Liver (tissue), 9 donors: ENCODE measurements around the gene KRT4. TPM values are rescaled to one million over a fixed set of nuclear protein-coding genes. Genes with fewer than 3 reads are reported as not detected.

ENCODE experiments used
- DNase-seq: peaks from one replicate; pipeline ENCODE4 v3.0.0-alpha.2; 2017; ENCODE audit warnings: low spot score
- H3K27ac ChIP-seq, 2 donors: one replicate each; pipeline ENCODE4 v1.7.0; 2013; ENCODE audit warnings: inconsistent platforms in 2 of 2, low read length in 2 of 2, control low read depth in 1 of 2, low read depth in 1 of 2, mild to moderate bottlenecking in 1 of 2
- H3K27me3 ChIP-seq, 4 donors: one replicate each; pipeline versions ENCODE4 v1.6.1 to v1.7.0; 2013; ENCODE audit warnings: low read length in 3 of 4, inconsistent platforms in 1 of 4, mild to moderate bottlenecking in 1 of 4, moderate library complexity in 1 of 4; ENCODE audit not compliant: control insufficient read depth in 4 of 4, insufficient read depth in 4 of 4
- H3K36me3 ChIP-seq, 4 donors: one replicate each; pipeline versions ENCODE4 v1.6.1 to v1.7.0; 2013; ENCODE audit warnings: low read length in 3 of 4, mild to moderate bottlenecking in 3 of 4, low read depth in 1 of 4, moderate library complexity in 1 of 4; ENCODE audit not compliant: control insufficient read depth in 4 of 4, insufficient read depth in 3 of 4
- H3K4me1 ChIP-seq, 4 donors: one replicate each; pipeline versions ENCODE4 v1.6.1 to v1.7.0; 2013; ENCODE audit warnings: low read length in 3 of 4, mild to moderate bottlenecking in 3 of 4, moderate library complexity in 1 of 4; ENCODE audit not compliant: control insufficient read depth in 4 of 4, insufficient read depth in 4 of 4
- H3K4me3 ChIP-seq, 3 donors: one replicate each; pipeline versions ENCODE4 v1.6.1 to v1.7.0; 2013; ENCODE audit warnings: low read length in 3 of 3, control low read depth in 1 of 3, low read depth in 1 of 3, mild to moderate bottlenecking in 1 of 3
- H3K9ac ChIP-seq, 2 donors: one replicate each; pipeline ENCODE4 v1.7.0; 2013; ENCODE audit warnings: low read length in 2 of 2, mild to moderate bottlenecking in 2 of 2, moderate library complexity in 2 of 2, control low read depth in 1 of 2, low read depth in 1 of 2
- H3K9me3 ChIP-seq, 4 donors: one replicate each; pipeline versions ENCODE4 v1.6.1 to v1.7.0; 2013; ENCODE audit warnings: low read length in 3 of 4; ENCODE audit not compliant: control insufficient read depth in 4 of 4
- FOXA1 ChIP-seq: IDR thresholded peaks from 2 replicates; pipeline ENCODE4 v1.6.1; 2016; ENCODE audit warnings: antibody characterized with exemption
- FOXA2 ChIP-seq: IDR thresholded peaks from 2 replicates; pipeline ENCODE4 v1.6.1; 2016; ENCODE audit warnings: antibody characterized with exemption
- GABPA ChIP-seq, 2 donors: IDR thresholded peaks in 1 of 2; conservative IDR thresholded peaks in 1 of 2; 2 replicates each; pipeline ENCODE4 v1.6.1; 2016; ENCODE audit warnings: antibody characterized with exemption in 2 of 2, mild to moderate bottlenecking in 1 of 2, moderate library complexity in 1 of 2
- HNF4G ChIP-seq: IDR thresholded peaks from 2 replicates; pipeline ENCODE4 v1.6.1; 2016; ENCODE audit warnings: antibody characterized with exemption
- JUND ChIP-seq, 2 donors: IDR thresholded peaks; 2 replicates each; pipeline ENCODE4 v1.6.1; 2016; ENCODE audit warnings: antibody characterized with exemption in 2 of 2
- NR2F2 ChIP-seq: IDR thresholded peaks from 2 replicates; pipeline ENCODE4 v1.6.1; 2016; ENCODE audit warnings: antibody characterized with exemption
- RAD21 ChIP-seq, 2 donors: IDR thresholded peaks; 2 replicates each; pipeline ENCODE4 v1.6.1; 2016; ENCODE audit warnings: antibody characterized with exemption in 2 of 2, mild to moderate bottlenecking in 2 of 2
- RXRA ChIP-seq, 2 donors: IDR thresholded peaks; 2 replicates each; pipeline ENCODE4 v1.6.1; 2017 to 2018; ENCODE audit warnings: antibody characterized with exemption in 2 of 2, mild to moderate bottlenecking in 1 of 2
- TAF1 ChIP-seq: conservative IDR thresholded peaks from 2 replicates; pipeline ENCODE4 v1.6.1; 2016; ENCODE audit warnings: antibody characterized with exemption, mild to moderate bottlenecking
- WGBS: extraction: QIAGEN DNeasy Blood & Tissue Kit; methylation state at CpG from one replicate; pipeline ENCODE4 v1.1.7; 2013; 5-methylcytosine and 5-hydroxymethylcytosine counted together
- polyA plus RNA-seq, 2 donors: library from polyadenylated mRNA; stranded (reverse) in 1 of 2; unstranded in 1 of 2; fragments of 200-250 nt in 1 of 2; fragments of >200 nt in 1 of 2; fragmentation: Nextera tagmentation in 1 of 2; extraction: Ambion mirVana in 1 of 2; gene quantifications; one replicate each; pipeline versions ENCODE4 v1.2.1 to v1.2.3, GENCODE V29; 2013 to 2015
- total RNA-seq, 2 donors: library from RNA; depleted of rRNA; stranded (reverse); fragments of >200 nt; gene quantifications; one replicate each; pipeline ENCODE4 v1.2.3, GENCODE V29; 2014
- TF ChIP-seq, protein P1 (sequence below): IDR thresholded peaks from 2 replicates; pipeline ENCODE4 v1.6.1; 2016; ENCODE audit warnings: antibody characterized with exemption, mild to moderate bottlenecking
- TF ChIP-seq, protein P2 (sequence below): fragments of 150-350 bp; IDR thresholded peaks from 2 replicates; pipeline ENCODE4 v1.5.1; 2017; ENCODE audit warnings: improper control_type of control experiment, low read depth, low read length; ENCODE audit not compliant: missing input control
- TF ChIP-seq, protein P3 (sequence below): IDR thresholded peaks from 2 replicates; pipeline ENCODE4 v1.6.1; 2016; ENCODE audit warnings: antibody characterized with exemption
- donor health status: healthy.
- donor health status: healthy.
- donor health status: healthy.
- donor health status: healthy.
- donor health status: healthy.

Gene KRT4
- total and polyA plus RNA-seq, 4 donors: 0.05 to 0.23 TPM; not detected in 2

- 92% methylated on average over 11 of the region's 11 CpGs for WGBS
- no peak for DNase-seq
- Histone ChIP-seq H3K27me3 (no peaks in the 10 kb centered on the region), H3K4me1 (no peaks in the 10 kb centered on the region), H3K9ac (no peak overlapping the region), H3K9me3 (no peaks in the 10 kb centered on the region), H3K4me3 (no peak overlapping the region), H3K27ac (no peak overlapping the region), H3K36me3 (no peaks in the 10 kb centered on the region)
- TF ChIP-seq, protein P1, sequence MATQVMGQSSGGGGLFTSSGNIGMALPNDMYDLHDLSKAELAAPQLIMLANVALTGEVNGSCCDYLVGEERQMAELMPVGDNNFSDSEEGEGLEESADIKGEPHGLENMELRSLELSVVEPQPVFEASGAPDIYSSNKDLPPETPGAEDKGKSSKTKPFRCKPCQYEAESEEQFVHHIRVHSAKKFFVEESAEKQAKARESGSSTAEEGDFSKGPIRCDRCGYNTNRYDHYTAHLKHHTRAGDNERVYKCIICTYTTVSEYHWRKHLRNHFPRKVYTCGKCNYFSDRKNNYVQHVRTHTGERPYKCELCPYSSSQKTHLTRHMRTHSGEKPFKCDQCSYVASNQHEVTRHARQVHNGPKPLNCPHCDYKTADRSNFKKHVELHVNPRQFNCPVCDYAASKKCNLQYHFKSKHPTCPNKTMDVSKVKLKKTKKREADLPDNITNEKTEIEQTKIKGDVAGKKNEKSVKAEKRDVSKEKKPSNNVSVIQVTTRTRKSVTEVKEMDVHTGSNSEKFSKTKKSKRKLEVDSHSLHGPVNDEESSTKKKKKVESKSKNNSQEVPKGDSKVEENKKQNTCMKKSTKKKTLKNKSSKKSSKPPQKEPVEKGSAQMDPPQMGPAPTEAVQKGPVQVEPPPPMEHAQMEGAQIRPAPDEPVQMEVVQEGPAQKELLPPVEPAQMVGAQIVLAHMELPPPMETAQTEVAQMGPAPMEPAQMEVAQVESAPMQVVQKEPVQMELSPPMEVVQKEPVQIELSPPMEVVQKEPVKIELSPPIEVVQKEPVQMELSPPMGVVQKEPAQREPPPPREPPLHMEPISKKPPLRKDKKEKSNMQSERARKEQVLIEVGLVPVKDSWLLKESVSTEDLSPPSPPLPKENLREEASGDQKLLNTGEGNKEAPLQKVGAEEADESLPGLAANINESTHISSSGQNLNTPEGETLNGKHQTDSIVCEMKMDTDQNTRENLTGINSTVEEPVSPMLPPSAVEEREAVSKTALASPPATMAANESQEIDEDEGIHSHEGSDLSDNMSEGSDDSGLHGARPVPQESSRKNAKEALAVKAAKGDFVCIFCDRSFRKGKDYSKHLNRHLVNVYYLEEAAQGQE: no peak
- no peak for TF ChIP-seq FOXA1
- TF ChIP-seq HNF4G: no peak
- TF ChIP-seq RXRA (IDR thresholded peaks at IDR 0.05): no peak
- TF ChIP-seq TAF1: no peak
- TF ChIP-seq FOXA2: no peak
- TF ChIP-seq NR2F2: no peak
- no peak for TF ChIP-seq GABPA (IDR thresholded peaks at IDR 0.05 in 1 of 2, conservative IDR thresholded peaks at IDR 0.05 in 1 of 2)
- no peak for TF ChIP-seq RAD21 (IDR thresholded peaks at IDR 0.05)
- TF ChIP-seq, protein P2, sequence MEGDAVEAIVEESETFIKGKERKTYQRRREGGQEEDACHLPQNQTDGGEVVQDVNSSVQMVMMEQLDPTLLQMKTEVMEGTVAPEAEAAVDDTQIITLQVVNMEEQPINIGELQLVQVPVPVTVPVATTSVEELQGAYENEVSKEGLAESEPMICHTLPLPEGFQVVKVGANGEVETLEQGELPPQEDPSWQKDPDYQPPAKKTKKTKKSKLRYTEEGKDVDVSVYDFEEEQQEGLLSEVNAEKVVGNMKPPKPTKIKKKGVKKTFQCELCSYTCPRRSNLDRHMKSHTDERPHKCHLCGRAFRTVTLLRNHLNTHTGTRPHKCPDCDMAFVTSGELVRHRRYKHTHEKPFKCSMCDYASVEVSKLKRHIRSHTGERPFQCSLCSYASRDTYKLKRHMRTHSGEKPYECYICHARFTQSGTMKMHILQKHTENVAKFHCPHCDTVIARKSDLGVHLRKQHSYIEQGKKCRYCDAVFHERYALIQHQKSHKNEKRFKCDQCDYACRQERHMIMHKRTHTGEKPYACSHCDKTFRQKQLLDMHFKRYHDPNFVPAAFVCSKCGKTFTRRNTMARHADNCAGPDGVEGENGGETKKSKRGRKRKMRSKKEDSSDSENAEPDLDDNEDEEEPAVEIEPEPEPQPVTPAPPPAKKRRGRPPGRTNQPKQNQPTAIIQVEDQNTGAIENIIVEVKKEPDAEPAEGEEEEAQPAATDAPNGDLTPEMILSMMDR: no peak
- TF ChIP-seq, protein P3, sequence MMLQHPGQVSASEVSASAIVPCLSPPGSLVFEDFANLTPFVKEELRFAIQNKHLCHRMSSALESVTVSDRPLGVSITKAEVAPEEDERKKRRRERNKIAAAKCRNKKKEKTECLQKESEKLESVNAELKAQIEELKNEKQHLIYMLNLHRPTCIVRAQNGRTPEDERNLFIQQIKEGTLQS: no peak
- no peak for TF ChIP-seq JUND (IDR thresholded peaks at IDR 0.05)
Observed at GRCh38 chr12:52844386-52844785, 30.5 kb upstream of the KRT4 start.

DNA sequence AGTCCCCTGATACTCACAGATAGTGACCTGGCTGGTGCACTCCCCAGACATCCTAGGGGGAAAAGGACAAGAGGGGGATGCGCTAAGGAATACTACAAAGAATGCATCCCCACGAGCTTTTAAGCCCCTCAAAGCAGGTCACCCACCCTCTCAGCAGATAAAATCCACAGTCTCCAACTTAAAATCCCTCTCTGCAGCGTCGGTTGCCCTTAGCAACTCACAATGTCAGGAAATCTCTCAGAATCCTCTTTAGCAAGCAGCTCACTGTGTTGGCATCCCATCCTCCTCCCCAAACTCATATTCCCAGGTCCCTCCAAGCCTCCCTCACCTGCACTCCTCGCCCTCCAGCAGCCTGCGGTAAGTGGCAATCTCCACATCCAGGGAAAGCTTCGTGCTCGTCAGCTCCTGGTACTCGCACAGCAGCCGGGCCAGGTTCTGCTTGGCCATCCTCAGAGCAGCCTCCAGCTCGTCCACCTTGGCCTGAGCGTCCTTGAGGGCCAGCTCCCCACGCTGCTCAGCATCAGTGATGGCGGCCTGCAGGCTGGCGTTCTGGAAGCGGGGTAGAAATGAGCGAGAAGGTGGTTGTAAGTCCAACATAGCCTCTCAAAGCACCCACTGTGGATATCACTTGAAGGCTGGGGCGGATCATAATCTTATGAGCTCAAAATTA is 25.7 kb upstream of the KRT4 start:
- 74% methylated on average over 18 of the region's 18 CpGs for WGBS
- no peaks in the 10 kb centered on the region for H3K36me3 ChIP-seq
- no peaks in the 10 kb centered on the region for H3K9me3 ChIP-seq
- peaks cover 0 to 3% (median 0%) of the 10 kb centered on the region in 4 donors for H3K27me3 ChIP-seq
- DNase-seq: no peak
- no peak overlapping the region for H3K4me3 ChIP-seq
- H3K27ac ChIP-seq: no peak overlapping the region
- no peak overlapping the region for H3K9ac ChIP-seq
- TF ChIP-seq, protein P1: no peak
- TF ChIP-seq TAF1: no peak
- no peaks in the 10 kb centered on the region for H3K4me1 ChIP-seq
